GM18868 (cell line): ENCODE results near the gene PANK4.

Source experiments
- ATAC-seq: cut with Tn5 transposase; IDR thresholded peaks from one replicate; pipeline ENCODE4 v1.9.1; 2021; ENCODE audit warnings: mild to moderate bottlenecking, moderate library complexity; ENCODE audit not compliant: unreplicated experiment

The PANK4 gene

DNA sequence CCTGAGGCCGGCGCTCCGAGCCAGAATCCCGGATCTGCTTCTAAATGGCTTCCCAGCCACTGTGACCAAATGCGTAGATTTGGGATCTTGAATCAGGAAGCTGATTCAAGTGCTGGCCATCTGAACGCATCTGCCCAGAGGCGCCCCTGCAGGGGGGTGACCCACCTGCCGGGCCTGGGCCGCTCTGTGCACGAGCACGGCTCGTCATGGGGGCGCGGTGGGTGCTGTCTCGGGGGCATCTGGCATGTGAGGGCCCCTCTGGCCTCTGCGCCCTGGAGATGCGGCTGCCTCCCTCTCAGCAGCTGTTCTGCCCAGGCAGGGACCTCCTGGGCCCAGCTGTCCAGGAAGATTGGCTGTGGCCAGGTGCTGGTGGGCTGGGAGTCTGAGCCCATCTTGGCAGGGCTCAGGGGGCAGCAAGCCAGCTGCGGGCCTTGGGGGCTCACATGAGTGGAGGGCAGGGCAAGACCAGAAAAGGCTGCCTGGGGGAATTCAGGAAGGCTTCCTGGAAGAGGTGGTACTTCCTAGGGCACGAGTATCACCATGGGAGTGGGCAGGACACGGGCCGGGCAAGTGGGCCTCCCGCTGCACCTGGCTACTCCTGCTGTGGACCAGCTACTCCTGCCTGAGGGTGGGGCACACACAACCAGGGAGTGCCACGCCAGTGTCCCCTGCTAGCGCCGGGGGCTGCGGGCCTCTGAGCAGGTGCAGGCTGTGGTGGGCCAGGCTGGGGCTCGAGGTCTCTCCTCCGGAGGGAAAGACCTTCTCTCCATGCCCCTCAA lies 25.2 kb downstream of the PANK4 start:
- ATAC-seq, result no peak

- no peak for ATAC-seq
These were observed 26.3 kb downstream of the PANK4 start for GRCh38 chr1:2499986-2500596.

- ATAC-seq, result no peak
These were observed 27.1 kb downstream of the PANK4 start for GRCh38 chr1:2499260-2499659.

DNA sequence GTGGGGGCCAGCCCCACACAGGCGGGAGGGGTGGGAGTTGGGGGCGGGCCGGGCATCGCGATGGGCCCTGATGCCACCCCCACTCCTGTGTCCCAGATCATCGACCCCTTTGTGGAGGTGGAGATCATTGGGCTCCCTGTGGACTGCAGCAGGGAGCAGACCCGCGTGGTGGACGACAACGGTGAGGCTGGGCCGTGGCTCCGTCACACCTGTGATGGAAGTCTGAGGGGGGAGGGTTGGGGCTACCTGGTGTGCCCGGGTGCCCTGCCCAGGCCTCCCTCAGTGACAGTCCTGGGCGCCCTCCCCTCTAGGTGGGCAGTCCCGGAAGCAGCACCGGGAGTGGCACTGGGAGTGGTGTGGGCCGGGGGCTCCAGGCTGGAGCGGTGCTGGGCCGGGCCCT lies 27.7 kb downstream of the PANK4 start:
- no peak for ATAC-seq

GRCh38 chr1:2497891-2498290 lies 28.5 kb downstream of the PANK4 start:
- no peak for ATAC-seq

DNA sequence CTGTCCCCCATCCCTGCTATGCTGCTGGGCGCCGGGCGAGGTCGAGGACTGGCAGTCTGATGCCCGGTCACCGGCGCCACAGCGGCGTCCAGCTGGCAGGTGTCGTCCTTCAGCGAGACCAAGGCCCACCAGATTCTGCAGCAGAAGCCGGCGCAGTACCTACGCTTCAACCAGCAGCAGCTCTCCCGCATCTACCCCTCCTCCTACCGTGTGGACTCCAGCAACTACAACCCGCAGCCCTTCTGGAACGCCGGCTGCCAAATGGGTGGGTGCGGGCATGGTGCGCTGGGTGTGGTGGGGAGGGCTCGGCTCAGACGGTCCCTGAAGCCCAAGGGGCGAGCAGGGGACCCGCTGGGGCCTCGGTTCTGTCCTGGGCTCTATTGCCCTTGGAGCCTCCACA lies 29.6 kb downstream of the PANK4 start:
- ATAC-seq, result no peak

DNA sequence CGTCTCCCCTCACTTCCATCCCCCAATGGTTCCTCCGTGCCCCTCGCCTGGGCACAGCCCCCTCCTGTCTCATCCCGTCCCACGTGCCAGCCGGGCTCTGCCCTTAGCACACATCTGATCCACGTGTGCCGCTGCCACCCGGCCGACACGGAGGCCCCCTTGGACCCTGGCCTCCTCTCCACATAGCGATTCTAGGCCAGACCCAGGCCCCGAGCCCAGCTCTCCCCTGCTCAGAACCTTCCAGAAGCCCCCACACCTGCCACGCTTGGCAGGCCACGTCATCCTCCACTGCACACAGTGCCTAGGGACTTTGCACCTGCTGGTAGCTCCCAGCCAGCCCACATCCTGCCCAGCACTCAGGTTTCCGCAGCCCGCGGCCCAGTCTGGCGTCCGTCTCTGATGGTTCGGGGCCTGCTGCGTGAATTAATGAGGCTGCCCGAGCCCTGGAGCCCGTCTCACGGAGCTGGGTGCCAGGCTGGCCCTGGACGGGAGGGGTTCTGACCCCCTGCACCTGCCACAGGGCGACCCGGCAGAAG lies 30.2 kb downstream of the PANK4 start:
- ATAC-seq, result no peak

DNA sequence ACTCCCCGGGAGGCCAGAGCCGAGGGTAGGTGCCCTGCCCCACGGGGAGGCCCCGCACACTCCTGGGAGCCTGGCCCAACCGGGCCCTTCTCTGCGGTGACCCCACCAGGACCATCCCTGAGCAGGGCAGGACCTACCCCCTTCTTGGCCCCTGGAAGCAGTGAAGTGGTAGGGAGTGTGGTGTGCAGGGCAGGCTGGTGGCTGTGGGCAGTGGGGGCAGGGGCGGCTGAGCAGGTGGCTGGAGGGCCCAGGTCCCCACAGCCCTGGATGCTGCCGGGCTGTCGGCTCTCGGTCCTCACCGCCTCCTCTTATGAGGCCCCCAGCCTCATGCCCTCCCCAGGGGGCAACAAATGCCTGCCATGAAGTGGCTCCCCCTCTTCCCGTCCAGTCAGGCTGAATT lies 30.9 kb downstream of the PANK4 start:
- ATAC-seq, result no peak

- ATAC-seq, result no peak
These were observed 31.4 kb downstream of the PANK4 start for GRCh38 chr1:2495026-2495425.

- ATAC-seq, result no peak
These were observed 32.1 kb downstream of the PANK4 start for GRCh38 chr1:2494323-2494693.

- ATAC-seq, result no peak
These were observed 32.6 kb downstream of the PANK4 start for GRCh38 chr1:2493691-2494322.

- no peak for ATAC-seq
These were observed 33.2 kb downstream of the PANK4 start for GRCh38 chr1:2493218-2493617.

DNA sequence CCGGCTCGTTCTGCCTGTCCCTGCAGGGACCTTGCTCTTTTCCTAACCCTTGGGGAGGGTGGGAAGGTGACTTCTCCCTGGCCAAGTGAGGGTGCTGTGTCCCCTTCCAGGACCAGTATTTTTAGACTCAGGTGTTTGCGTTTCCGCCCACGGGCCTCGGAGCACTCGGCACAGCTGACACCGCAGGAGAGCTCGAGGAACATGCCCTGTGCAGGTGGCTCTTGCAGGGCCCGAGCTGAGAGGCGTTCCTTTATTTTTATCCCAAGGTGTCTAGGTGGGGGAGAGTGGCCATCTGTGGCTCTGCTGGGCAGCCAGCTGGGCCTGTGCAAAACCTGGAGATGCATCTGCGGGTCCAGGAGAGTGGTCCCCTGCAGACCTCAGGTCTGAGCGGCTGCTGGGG lies 34.3 kb downstream of the PANK4 start:
- no peak for ATAC-seq

GRCh38 chr1:2489615-2490014 lies 36.8 kb downstream of the PANK4 start:
- no peak for ATAC-seq

DNA sequence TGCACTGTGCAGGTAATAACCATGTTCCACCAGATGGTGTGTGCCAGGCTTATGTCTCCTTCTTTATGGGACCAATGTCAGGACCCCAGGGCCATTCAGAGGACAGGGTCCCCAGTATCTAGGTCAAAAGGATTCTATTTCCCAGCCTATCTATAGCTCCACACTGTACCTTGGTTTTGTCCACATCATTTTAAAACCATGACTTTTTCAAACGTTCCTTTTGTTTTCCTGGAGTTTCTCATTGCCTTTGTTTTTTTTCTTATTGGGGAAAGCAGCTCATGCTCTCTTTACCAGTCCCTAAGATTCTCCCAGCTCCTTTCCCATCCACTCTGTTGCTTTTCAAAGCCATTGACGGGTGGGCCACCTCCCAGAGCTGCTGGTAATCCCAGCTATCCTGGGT lies 37.7 kb downstream of the PANK4 start:
- ATAC-seq, result no peak

- no peak for ATAC-seq
These were observed 39.8 kb downstream of the PANK4 start for GRCh38 chr1:2486558-2486957.

- ATAC-seq, result no peak
These were observed 40.4 kb downstream of the PANK4 start for GRCh38 chr1:2486041-2486440.

DNA sequence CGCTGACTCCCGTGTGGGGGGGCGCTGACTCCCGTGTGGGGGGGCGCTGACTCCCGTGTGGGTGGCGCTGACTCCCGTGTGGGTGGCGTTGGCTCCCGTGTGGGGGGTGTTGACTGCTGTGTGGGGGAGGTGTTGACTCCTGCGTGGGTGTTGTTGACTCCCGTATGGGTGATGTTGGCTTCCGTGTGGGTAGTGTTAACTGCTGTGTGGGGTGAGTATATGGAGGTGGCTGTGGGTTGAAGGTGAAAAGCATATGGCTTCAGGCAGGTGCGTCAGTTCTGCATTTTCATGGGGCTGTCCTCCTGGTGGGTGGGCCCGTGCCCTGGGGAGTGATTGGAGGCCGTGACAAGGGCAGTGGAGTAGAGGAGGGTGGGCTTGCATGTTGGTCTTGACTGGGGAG lies 42.4 kb downstream of the PANK4 start:
- ATAC-seq, result no peak

GRCh38 chr1:2483026-2483425 lies 43.4 kb downstream of the PANK4 start:
- ATAC-seq, result no peak

DNA sequence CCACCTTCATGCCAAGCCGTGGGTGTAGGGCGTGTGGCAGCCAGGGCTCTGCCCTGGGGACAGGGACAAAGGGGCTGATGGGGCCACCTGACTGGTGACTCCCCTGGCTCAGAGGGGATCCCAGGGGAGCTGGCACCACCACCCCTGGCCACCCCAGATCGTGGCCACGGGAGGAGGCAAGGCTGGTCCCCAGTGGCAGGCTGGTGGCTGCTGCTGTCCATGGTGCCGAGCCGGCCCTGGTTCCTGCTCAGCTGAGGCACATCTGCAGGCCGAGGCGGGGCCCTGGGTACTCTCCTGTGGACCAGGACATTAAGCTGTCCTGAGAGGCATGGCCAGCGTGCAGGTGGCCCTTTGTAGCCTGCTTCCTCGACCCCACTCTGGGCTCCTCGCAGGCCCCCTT lies 43.8 kb downstream of the PANK4 start:
- ATAC-seq, result no peak

DNA sequence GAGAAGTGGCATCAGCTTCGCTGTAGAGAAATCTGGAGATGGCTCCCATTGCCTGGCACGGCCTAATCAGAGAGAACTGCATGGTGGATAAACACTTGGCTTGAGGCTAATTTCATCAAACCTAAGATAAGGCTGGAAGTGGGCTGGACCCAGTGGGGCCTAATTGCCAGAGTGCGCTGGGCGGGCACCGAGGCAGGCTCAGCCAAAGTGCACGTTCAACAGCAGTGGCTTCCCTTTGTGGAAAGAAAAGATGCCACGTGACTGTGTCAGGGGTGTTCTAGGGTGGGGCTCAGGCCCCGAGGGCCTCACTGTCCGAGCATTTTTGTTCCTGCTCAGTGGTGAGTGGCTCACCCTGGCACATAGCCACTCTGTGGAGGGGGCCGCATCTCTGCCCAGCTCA lies 44.5 kb downstream of the PANK4 start:
- ATAC-seq, result no peak

- ATAC-seq, result no peak
These were observed 45.4 kb downstream of the PANK4 start for GRCh38 chr1:2480986-2481364.
